Gastrocnemius medialis (tissue), 4 donors: ENCODE data around the gene RHPN2.

Source experiments
- POLR2A ChIP-seq, 2 donors: fragments of 450-650 bp; IDR thresholded peaks; one replicate each; pipeline ENCODE4 v1.6.1; 2017; ENCODE audit warnings: antibody characterized with exemption in 2 of 2, mild to moderate bottlenecking in 2 of 2, moderate library complexity in 2 of 2
- TF ChIP-seq, protein P1 (sequence below), 5 experiments: fragments of 450-650 bp in 3 of 5; fragments of 200-600 bp in 2 of 5; sonication (generic) in 2 of 5; IDR thresholded peaks in 4 of 5; conservative IDR thresholded peaks in 1 of 5; 1 replicate in 4 of 5; 2 replicates in 1 of 5; pipeline ENCODE4 v1.5.1; 2016 to 2019; ENCODE audit warnings: antibody characterized with exemption in 5 of 5, mild to moderate bottlenecking in 3 of 5, moderate library complexity in 3 of 5

DNA sequence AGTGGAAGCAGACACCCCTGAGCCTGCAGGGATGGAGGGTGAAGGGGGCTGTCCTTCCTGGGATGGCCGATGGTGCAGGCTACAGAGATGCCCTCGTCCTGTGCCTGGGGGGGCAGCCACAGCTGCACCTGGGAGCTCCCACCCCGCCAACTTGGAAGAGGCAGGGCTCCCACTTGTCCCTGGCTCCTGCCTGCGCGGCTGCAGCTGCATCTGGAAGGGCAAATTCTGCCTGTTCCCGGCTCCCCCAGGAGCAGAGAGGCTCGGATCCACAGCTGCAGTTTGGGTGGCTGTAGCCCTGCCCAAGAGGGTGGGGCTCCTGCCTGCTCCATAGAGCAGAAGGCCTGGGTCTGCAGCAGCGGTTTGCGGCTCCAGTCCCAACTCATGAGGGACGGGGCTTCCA, 95.1 kb downstream of the RHPN2 start:
- TF ChIP-seq, protein P1, sequence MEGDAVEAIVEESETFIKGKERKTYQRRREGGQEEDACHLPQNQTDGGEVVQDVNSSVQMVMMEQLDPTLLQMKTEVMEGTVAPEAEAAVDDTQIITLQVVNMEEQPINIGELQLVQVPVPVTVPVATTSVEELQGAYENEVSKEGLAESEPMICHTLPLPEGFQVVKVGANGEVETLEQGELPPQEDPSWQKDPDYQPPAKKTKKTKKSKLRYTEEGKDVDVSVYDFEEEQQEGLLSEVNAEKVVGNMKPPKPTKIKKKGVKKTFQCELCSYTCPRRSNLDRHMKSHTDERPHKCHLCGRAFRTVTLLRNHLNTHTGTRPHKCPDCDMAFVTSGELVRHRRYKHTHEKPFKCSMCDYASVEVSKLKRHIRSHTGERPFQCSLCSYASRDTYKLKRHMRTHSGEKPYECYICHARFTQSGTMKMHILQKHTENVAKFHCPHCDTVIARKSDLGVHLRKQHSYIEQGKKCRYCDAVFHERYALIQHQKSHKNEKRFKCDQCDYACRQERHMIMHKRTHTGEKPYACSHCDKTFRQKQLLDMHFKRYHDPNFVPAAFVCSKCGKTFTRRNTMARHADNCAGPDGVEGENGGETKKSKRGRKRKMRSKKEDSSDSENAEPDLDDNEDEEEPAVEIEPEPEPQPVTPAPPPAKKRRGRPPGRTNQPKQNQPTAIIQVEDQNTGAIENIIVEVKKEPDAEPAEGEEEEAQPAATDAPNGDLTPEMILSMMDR (IDR thresholded peaks at IDR 0.05 in 4 of 5, conservative IDR thresholded peaks at IDR 0.05 in 1 of 5) = no peak
- TF ChIP-seq POLR2A (IDR thresholded peaks at IDR 0.05) = no peak
